GM12878 (cell line): Measurements from ENCODE around the gene MRPS5. TPM values are rescaled to one million over a fixed set of nuclear protein-coding genes. Genes with fewer than 3 reads are reported as not detected.

ENCODE experiments used
- ATAC-seq: fragments of 200-7000 bp; cut with Tn5 transposase; 3 replicates; pipeline ENCODE4 v1.9.1; 2020; ENCODE audit warnings: mild to moderate bottlenecking, moderate library complexity
- BruUV-seq: library from RNA; stranded (reverse); fragments of 400-500 nt; replicated peaks from 2 replicates; lab custom pipeline; 2021; lab: Mats Ljungman, UMichigan
- CTCF ChIA-PET: fragments of 300-600 bp; sonication (Branson Sonifier 250); formaldehyde crosslinking; extraction: SDS; loops from one replicate; lab custom pipeline; 2021; ENCODE audit warnings: inconsistent platforms; lab: Yijun Ruan, JAX
- POLR2A ChIA-PET: fragments of 350-600 bp; formaldehyde crosslinking; extraction: SDS; loops from one replicate; lab custom pipeline; 2021; ENCODE audit warnings: inconsistent platforms; lab: Charles Lee
- RAD21 ChIA-PET: fragments of 300-600 bp; sonication (Branson Sonifier 250); formaldehyde crosslinking; loops from one replicate; lab custom pipeline; 2023; ENCODE audit warnings: antibody characterized with exemption; ENCODE audit not compliant: unreplicated experiment; lab: Charles Lee
- SMC1A ChIA-PET: fragments of 300-600 bp; sonication (Branson Sonifier 250); formaldehyde crosslinking; loops from one replicate; lab custom pipeline; 2023; ENCODE audit not compliant: unreplicated experiment, uncharacterized antibody; lab: Charles Lee
- DNase-seq: peaks from one replicate; pipeline ENCODE4 v3.0.0-alpha.2; 2011; ENCODE audit warnings: low read depth, low spot score
- FAIRE-seq: peaks from 3 replicates; lab custom pipeline; 2011; peaks lifted over from hg19 to GRCh38; lab: Jason Lieb, UNC
- H2AFZ ChIP-seq: 2 replicates; pipeline ENCODE4 v1.6.0; 2011; ENCODE audit warnings: low read depth, low read length, control low read depth; ENCODE audit not compliant: control insufficient read depth
- H3K27ac ChIP-seq: 2 replicates; pipeline ENCODE4 v1.5.1; 2011; ENCODE audit warnings: control low read depth; ENCODE audit not compliant: control insufficient read depth, insufficient read depth
- H3K27me3 ChIP-seq, 2 experiments: replicated peaks in 1 of 2; 2 replicates each; pipeline versions ENCODE4 v1.6.0 to v1.6.1; 2011; ENCODE audit warnings: low read length in 1 of 2; ENCODE audit not compliant: control insufficient read depth in 2 of 2, insufficient read depth in 2 of 2
- H3K36me3 ChIP-seq, 2 experiments: 2 replicates each; pipeline ENCODE4 v1.5.1; 2011; ENCODE audit warnings: low read length in 1 of 2; ENCODE audit not compliant: control insufficient read depth in 2 of 2, insufficient read depth in 2 of 2
- H3K4me1 ChIP-seq: 2 replicates; pipeline ENCODE4 v1.6.1; 2011; ENCODE audit warnings: mild to moderate bottlenecking, low read length, moderate library complexity, mixed read lengths; ENCODE audit not compliant: control insufficient read depth, insufficient read depth
- H3K4me2 ChIP-seq: 2 replicates; pipeline ENCODE4 v1.6.0; 2011; ENCODE audit warnings: control low read depth; ENCODE audit not compliant: control insufficient read depth, insufficient read depth
- H3K4me3 ChIP-seq: fragments of 200-600 bp; sonication (generic); 2 replicates; pipeline ENCODE4 v1.5.1; 2016
- H3K79me2 ChIP-seq: 2 replicates; pipeline ENCODE4 v1.6.0; 2011; ENCODE audit warnings: low read length; ENCODE audit not compliant: control insufficient read depth, insufficient read depth
- H3K9ac ChIP-seq: 2 replicates; pipeline ENCODE4 v1.8.0; 2011; ENCODE audit warnings: low read length, control low read depth, mixed read lengths; ENCODE audit not compliant: control insufficient read depth, insufficient read depth
- H3K9me3 ChIP-seq: replicated peaks from 3 replicates; pipeline ENCODE4 v1.5.1; 2011; ENCODE audit warnings: mild to moderate bottlenecking, low read length; ENCODE audit not compliant: control insufficient read depth, insufficient read depth
- H4K20me1 ChIP-seq: 2 replicates; pipeline ENCODE4 v1.6.0; 2011; ENCODE audit not compliant: control insufficient read depth, insufficient read depth
- CBX3 ChIP-seq: fragments of 200-600 bp; sonication (generic); IDR thresholded peaks from 2 replicates; pipeline ENCODE4 v1.6.1; 2016; ENCODE audit warnings: low read depth, borderline replicate concordance
- ELK1 ChIP-seq: IDR thresholded peaks from 2 replicates; pipeline ENCODE4 v1.6.1; 2012; ENCODE audit warnings: low read depth, low read length, improper control_type of control experiment
- EP300 ChIP-seq, 2 experiments: fragments of 150-350 bp in 1 of 2; IDR thresholded peaks; 2 replicates each; pipeline ENCODE4 v1.6.1; 2011 to 2012; ENCODE audit warnings: low read depth in 2 of 2, low read length in 2 of 2, borderline replicate concordance in 1 of 2, improper control_type of control experiment in 1 of 2, inconsistent platforms in 1 of 2; ENCODE audit not compliant: control insufficient read depth in 1 of 2
- HDAC6 ChIP-seq: fragments of 200-600 bp; sonication (generic); IDR thresholded peaks from one replicate; pipeline ENCODE4 v1.8.0; 2017; ENCODE audit warnings: antibody characterized with exemption; ENCODE audit not compliant: unreplicated experiment
- IKZF1 ChIP-seq: fragments of 450-650 bp; conservative IDR thresholded peaks from 2 replicates; pipeline ENCODE4 v1.6.1; 2017; ENCODE audit warnings: antibody characterized with exemption, mild to moderate bottlenecking
- MYC ChIP-seq: IDR thresholded peaks from 2 replicates; pipeline ENCODE4 v1.6.1; 2011; ENCODE audit warnings: mild to moderate bottlenecking, low read length, moderate library complexity, inconsistent platforms; ENCODE audit not compliant: insufficient read depth, insufficient replicate concordance, insufficient read length, severe bottlenecking
- POLR2AphosphoS2 ChIP-seq: IDR thresholded peaks from 2 replicates; pipeline ENCODE4 v1.6.1; 2011; ENCODE audit warnings: low read depth, mild to moderate bottlenecking, low read length, improper control_type of control experiment, moderate library complexity
- POLR2AphosphoS5 ChIP-seq: IDR thresholded peaks from 2 replicates; pipeline ENCODE4 v1.6.1; 2011; ENCODE audit warnings: mild to moderate bottlenecking, low read length, inconsistent platforms
- RAD51 ChIP-seq: fragments of 450-650 bp; IDR thresholded peaks from 2 replicates; pipeline ENCODE4 v1.6.1; 2016; ENCODE audit warnings: moderate library complexity, mild to moderate bottlenecking, inconsistent platforms
- SMAD5 ChIP-seq: IDR thresholded peaks from 2 replicates; pipeline ENCODE4 v1.6.1; 2016; ENCODE audit warnings: antibody characterized with exemption, low read depth
- SP1 ChIP-seq: IDR thresholded peaks from one replicate; pipeline ENCODE4 v1.6.1; 2011; ENCODE audit warnings: low read depth, low read length
- STAT3 ChIP-seq: IDR thresholded peaks from 2 replicates; pipeline ENCODE4 v1.6.1; 2011; ENCODE audit warnings: low read depth, low read length, improper control_type of control experiment
- TBL1XR1 ChIP-seq: IDR thresholded peaks from 2 replicates; pipeline ENCODE4 v1.6.1; 2012; ENCODE audit warnings: low read depth, low read length, improper control_type of control experiment
- TCF7 ChIP-seq: IDR thresholded peaks from 2 replicates; pipeline ENCODE4 v1.6.1; 2014; ENCODE audit warnings: antibody characterized with exemption, borderline replicate concordance
- WRNIP1 ChIP-seq: IDR thresholded peaks from 2 replicates; pipeline ENCODE4 v1.6.1; 2011; ENCODE audit warnings: low read depth, low read length, improper control_type of control experiment, borderline replicate concordance
- WGBS: methylation state at CpG from one replicate; pipeline ENCODE4 v1.1.6; 2016; ENCODE audit warnings: low lambda C conversion rate; ENCODE audit not compliant: insufficient replicate concordance, insufficient coverage; ENCODE audit errors: missing lambda C conversion rate; 5-methylcytosine and 5-hydroxymethylcytosine counted together
- in situ Hi-C: fragments of 300-500 bp; cut with MboI; formaldehyde crosslinking; loops from 9 replicates; pipeline ENCODE4 v1.14.3; 2018; ENCODE audit warnings: mixed read lengths
- intact Hi-C: fragments of 100-400 bp; cut with micrococcal nuclease; formaldehyde crosslinking; loops from one replicate; pipeline ENCODE4 v1.14.2; 2022; ENCODE audit not compliant: unreplicated experiment
- polyA plus RNA-seq, 11 experiments: library from polyadenylated mRNA; depleted of rRNA in 4 of 11; unstranded in 6 of 11; stranded (reverse) in 5 of 11; fragments of >200 nt; fragmentation: Nextera tagmentation in 4 of 11; fragmentation: Illumina TruSeq in 1 of 11; extraction: Ambion mirVana in 4 of 11; extraction: Trizol in 1 of 11; gene quantifications; 1 replicate in 1 of 11; 2 replicates in 10 of 11; pipeline versions ENCODE4 v1.2.1 to v1.2.3, GENCODE V29; 2011 to 2016; ENCODE audit warnings: inconsistent platforms in 2 of 11, missing spikeins in 2 of 11, low read depth in 1 of 11
- total RNA-seq, 4 experiments: library from RNA; depleted of rRNA in 3 of 4; stranded (reverse); fragments of >200 nt in 3 of 4; fragmentation: Illumina TruSeq in 1 of 4; extraction: Trizol in 1 of 4; gene quantifications; 2 replicates each; pipeline versions ENCODE4 v1.2.1 to v1.2.3, GENCODE V29; 2013 to 2021
- TF ChIP-seq, protein P1 (sequence below): fragments of 450-650 bp; IDR thresholded peaks from 2 replicates; pipeline ENCODE4 v1.6.1; 2017; ENCODE audit warnings: antibody characterized with exemption, mild to moderate bottlenecking, moderate library complexity

MRPS5 gene
- total and polyA plus RNA-seq, 10 of the 15 experiments (the other 5 are each of a cell fraction or from before 2014, with no cell fraction given), result 54.8 to 93.0 (median 76.3) TPM

DNA sequence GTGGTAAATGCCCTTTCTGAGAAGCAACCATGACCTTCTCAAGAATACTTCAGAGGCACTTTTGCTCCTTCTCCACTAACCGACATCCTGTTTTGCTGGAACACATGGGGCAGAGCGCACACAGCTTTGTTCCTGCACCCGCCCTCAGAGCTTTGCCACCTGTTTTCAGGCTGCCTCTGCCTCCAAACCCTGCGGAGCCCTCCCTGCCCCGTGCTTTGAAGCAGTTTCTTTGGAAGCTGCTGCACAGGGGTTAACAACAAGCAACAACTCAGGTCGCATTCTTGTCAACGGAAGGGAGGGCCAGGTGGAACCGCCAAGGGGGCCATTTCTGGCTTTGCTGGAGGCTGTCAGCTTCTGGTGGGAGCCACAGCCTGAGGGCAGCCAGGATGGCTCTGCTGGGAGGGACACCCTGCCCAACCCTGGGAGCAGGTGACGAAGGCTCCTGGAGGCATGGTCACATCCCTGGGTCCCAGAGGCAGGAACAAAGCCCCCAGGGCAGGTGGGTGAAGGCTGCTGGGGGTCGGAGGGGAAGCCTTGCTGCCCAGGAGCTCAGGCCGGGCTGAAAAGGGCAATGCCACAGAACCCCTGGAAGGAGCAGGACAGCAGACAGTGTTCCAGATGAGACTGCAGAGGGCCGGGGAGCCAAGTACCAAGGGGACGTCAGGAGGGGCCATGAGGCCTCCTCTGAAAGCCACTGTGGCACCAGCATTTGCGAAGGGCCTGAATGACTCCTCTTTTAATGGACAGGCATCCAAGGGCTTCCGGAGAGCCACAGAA is 46.8 kb downstream of the MRPS5 start (continued):
- TF ChIP-seq EP300 (IDR thresholded peaks at IDR 0.05; ENCODE audit: borderline replicate concordance in 1 of 2, control insufficient read depth in 1 of 2, low read depth in 2 of 2, low read length in 2 of 2), result no peak
- TF ChIP-seq WRNIP1, result no peak
- TF ChIP-seq HDAC6, result no peak
- TF ChIP-seq TCF7, result no peak
- TF ChIP-seq, all 136 proteins: peak for 0

DNA sequence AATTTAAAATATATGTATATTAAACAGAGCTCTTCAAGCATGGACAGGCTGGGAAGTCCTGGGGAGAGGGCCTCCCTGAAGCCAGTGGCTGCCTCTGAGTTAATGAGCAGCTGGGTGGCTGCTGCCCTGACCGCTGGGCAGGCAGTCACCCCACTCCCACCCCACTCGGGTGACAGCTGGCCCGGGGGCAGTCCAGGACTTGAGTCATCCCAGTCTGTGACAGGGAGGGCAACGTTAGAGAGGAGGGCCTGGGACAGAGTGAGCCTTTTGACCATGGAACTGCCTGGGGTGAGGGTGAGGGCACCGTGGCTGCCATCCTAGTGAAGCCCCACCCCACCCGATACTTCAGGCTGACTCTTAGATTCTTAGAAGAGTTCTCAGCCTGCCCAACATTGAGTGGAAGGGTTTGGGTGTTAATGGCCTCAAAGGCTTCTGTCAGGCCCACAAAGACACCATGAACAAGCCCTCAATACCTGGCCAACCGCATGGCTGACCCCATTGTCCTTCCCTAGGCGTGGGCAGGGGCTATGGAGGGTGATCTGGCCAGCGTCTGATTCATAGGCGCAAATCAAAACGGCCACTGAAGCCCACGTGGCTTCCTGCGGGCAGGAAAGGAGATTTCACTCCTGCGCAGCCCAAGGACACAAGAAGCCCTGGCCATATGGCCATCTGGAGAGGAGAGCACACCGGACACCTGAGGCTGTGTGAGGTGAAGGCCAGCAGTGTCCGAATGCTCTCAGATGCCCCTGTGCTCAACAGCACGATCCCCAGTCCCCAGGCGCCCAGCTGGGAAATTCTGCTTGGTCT is 47.5 kb downstream of the MRPS5 start:
- WGBS, result 26% methylated on average over 18 of the region's 18 CpGs
- ChIA-PET POLR2A (interaction anchor here (1.4 to 1.7 kb wide), 2 partner anchors 11 to 52 kb away, joined by 3 to 5 read pairs; no protein-coding TSS in a partner anchor), RAD21 (interaction anchor here (0.8 to 2.0 kb wide), 3 partner anchors 11 to 51 kb away, joined by 3 to 8 read pairs (median 7); no protein-coding TSS in a partner anchor), SMC1A (interaction anchor here (2.3 to 3.2 kb wide), 3 partner anchors 11 to 87 kb away, joined by 5 to 26 read pairs (median 21); no protein-coding TSS in a partner anchor), CTCF (interaction anchor here (1.5 to 12.6 kb wide), 4 partner anchors 8 to 49 kb away, joined by 3 to 339 read pairs (median 79); partner anchors contain the start of genes MAL and MRPS5)
- FAIRE-seq, result no peak
- H3K4me1 ChIP-seq, result peaks cover 14% of the 10 kb centered on the region
- no peaks in the 10 kb centered on the region; a peak in 2 of 4 replicates for H3K27me3 ChIP-seq
- H4K20me1 ChIP-seq, result no peaks in the 10 kb centered on the region
- no peak for DNase-seq
- H3K4me3 ChIP-seq, result no peak overlapping the region
- no peak overlapping the region for H3K9ac ChIP-seq
- H3K79me2 ChIP-seq, result no peaks in the 10 kb centered on the region
- no TSS peak for BruUV-seq
- no peak for ATAC-seq
- peak overlapping the region; percentile 8; the same call in 1 of the 2 replicates for H3K4me2 ChIP-seq
- H2AFZ ChIP-seq, result peak overlapping the region; percentile 45
- no peak overlapping the region for H3K27ac ChIP-seq
- in situ Hi-C loops (no loop called here), intact Hi-C loops (no loop called here)
- H3K36me3 ChIP-seq, result no peaks in the 10 kb centered on the region
- no peaks in the 10 kb centered on the region for H3K9me3 ChIP-seq
- TF ChIP-seq, protein P1, sequence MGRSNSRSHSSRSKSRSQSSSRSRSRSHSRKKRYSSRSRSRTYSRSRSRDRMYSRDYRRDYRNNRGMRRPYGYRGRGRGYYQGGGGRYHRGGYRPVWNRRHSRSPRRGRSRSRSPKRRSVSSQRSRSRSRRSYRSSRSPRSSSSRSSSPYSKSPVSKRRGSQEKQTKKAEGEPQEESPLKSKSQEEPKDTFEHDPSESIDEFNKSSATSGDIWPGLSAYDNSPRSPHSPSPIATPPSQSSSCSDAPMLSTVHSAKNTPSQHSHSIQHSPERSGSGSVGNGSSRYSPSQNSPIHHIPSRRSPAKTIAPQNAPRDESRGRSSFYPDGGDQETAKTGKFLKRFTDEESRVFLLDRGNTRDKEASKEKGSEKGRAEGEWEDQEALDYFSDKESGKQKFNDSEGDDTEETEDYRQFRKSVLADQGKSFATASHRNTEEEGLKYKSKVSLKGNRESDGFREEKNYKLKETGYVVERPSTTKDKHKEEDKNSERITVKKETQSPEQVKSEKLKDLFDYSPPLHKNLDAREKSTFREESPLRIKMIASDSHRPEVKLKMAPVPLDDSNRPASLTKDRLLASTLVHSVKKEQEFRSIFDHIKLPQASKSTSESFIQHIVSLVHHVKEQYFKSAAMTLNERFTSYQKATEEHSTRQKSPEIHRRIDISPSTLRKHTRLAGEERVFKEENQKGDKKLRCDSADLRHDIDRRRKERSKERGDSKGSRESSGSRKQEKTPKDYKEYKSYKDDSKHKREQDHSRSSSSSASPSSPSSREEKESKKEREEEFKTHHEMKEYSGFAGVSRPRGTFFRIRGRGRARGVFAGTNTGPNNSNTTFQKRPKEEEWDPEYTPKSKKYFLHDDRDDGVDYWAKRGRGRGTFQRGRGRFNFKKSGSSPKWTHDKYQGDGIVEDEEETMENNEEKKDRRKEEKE, result no peak
- TF ChIP-seq RAD51 (no peak), SP1 (no peak), POLR2AphosphoS2 (no peak), CBX3 (no peak), POLR2AphosphoS5 (no peak), TBL1XR1 (no peak), SMAD5 (no peak), MYC (no peak), ELK1 (no peak), IKZF1 (no peak), STAT3 (no peak)
